GM12874 (cell line): Measurements from ENCODE around the gene DEFB128.

ENCODE experiments used
- CTCF ChIP-seq: IDR thresholded peaks from 2 replicates; pipeline ENCODE4 v1.5.1; 2011; ENCODE audit warnings: low read depth, mild to moderate bottlenecking, control low read depth, low read length, moderate library complexity; ENCODE audit not compliant: insufficient read depth

Gene DEFB128

GRCh38 chr20:219290-220115, 30.0 kb upstream of the DEFB128 start:
- peak; percentile 16; the same call in 1 of the 2 replicates for TF ChIP-seq CTCF

GRCh38 chr20:217266-217665, 27.8 kb upstream of the DEFB128 start:
- no peak for TF ChIP-seq CTCF

GRCh38 chr20:215796-216195, 26.3 kb upstream of the DEFB128 start:
- no peak for TF ChIP-seq CTCF

- TF ChIP-seq CTCF = no peak
These were observed 24.9 kb upstream of the DEFB128 start for GRCh38 chr20:214383-214782.

GRCh38 chr20:210809-211502, 21.4 kb upstream of the DEFB128 start:
- TF ChIP-seq CTCF = no peak

GRCh38 chr20:208942-209566, 19.5 kb upstream of the DEFB128 start:
- TF ChIP-seq CTCF = peak; percentile 61

GRCh38 chr20:199996-200395, 10.5 kb upstream of the DEFB128 start:
- no peak for TF ChIP-seq CTCF
